Uterus (tissue), 2 donors: ENCODE results near the gene FNBP1.

ENCODE experiments used
- POLR2A ChIP-seq, 2 donors: fragments of 450-650 bp; IDR thresholded peaks; one replicate each; pipeline ENCODE4 v1.6.1; 2016; ENCODE audit warnings: antibody characterized with exemption in 2 of 2, mild to moderate bottlenecking in 1 of 2, moderate library complexity in 1 of 2
- TF ChIP-seq, protein P1 (sequence below), 4 experiments: fragments of 200-600 bp in 2 of 4; fragments of 450-650 bp in 2 of 4; sonication (generic) in 2 of 4; IDR thresholded peaks; one replicate each; pipeline ENCODE4 v1.5.1; 2016 to 2019; ENCODE audit warnings: antibody characterized with exemption in 4 of 4, mild to moderate bottlenecking in 2 of 4, moderate library complexity in 1 of 4

DNA sequence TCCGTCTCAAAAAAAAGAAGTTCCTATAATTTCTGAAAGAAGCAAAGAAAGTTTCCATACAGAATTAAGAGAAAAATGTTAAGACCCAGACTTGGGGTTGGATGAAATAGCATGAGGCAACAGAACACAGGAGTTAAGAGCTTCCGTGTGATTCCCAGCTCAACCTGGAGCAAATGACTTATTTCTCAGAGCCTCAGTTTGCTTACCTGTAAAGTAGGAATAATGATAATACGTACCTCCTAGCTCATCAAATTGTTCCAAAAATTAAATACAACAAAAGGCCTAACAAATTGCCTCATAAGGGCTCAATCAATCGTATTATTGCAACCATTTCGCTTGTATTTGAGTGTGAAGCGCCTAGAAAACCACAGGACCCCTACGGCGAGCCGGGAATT is 10.1 kb upstream of the FNBP1 start:
- no peak for TF ChIP-seq POLR2A (IDR thresholded peaks at IDR 0.05)
- TF ChIP-seq, protein P1, sequence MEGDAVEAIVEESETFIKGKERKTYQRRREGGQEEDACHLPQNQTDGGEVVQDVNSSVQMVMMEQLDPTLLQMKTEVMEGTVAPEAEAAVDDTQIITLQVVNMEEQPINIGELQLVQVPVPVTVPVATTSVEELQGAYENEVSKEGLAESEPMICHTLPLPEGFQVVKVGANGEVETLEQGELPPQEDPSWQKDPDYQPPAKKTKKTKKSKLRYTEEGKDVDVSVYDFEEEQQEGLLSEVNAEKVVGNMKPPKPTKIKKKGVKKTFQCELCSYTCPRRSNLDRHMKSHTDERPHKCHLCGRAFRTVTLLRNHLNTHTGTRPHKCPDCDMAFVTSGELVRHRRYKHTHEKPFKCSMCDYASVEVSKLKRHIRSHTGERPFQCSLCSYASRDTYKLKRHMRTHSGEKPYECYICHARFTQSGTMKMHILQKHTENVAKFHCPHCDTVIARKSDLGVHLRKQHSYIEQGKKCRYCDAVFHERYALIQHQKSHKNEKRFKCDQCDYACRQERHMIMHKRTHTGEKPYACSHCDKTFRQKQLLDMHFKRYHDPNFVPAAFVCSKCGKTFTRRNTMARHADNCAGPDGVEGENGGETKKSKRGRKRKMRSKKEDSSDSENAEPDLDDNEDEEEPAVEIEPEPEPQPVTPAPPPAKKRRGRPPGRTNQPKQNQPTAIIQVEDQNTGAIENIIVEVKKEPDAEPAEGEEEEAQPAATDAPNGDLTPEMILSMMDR (IDR thresholded peaks at IDR 0.05) = no peak
